Loucy (cell line): ENCODE data around the gene CSNK1G2.

ENCODE experiments used
- CTCF ChIP-seq: fragments of 200-600 bp; sonication (generic); conservative IDR thresholded peaks from 2 replicates; pipeline ENCODE4 v1.5.1; 2014; ENCODE audit warnings: mild to moderate bottlenecking, antibody characterized with exemption, low read length
- EZH2phosphoT487 ChIP-seq: fragments of 200-600 bp; IDR thresholded peaks from 2 replicates; pipeline ENCODE4 v1.6.1; 2018; ENCODE audit warnings: antibody characterized with exemption, mild to moderate bottlenecking, moderate library complexity, borderline replicate concordance

DNA sequence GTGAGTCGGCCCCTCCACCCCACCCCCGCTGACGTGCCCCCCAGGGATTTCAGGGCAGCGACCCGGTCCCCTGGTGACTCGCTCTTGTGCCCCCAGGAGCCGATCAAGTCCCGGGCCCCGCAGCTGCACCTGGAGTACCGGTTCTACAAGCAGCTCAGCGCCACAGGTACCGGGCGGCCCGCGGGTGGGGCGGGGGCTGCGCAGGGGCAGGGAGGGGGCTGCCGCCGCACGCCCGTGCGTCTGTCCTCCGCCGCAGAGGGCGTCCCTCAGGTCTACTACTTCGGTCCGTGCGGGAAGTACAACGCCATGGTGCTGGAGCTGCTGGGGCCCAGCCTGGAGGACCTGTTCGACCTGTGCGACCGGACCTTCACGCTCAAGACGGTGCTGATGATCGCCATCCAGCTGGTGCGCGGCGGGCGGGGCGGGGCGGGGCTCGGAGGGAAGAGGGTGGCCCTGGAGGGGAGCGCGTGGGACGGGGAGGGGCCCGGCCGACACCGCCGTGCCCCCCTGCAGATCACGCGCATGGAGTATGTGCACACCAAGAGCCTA lies 37.4 kb downstream of the CSNK1G2 start:
- TF ChIP-seq CTCF (no peak), EZH2phosphoT487 (no peak)
